ENCODE results near the gene TECR.

Gene TECR

DNA sequence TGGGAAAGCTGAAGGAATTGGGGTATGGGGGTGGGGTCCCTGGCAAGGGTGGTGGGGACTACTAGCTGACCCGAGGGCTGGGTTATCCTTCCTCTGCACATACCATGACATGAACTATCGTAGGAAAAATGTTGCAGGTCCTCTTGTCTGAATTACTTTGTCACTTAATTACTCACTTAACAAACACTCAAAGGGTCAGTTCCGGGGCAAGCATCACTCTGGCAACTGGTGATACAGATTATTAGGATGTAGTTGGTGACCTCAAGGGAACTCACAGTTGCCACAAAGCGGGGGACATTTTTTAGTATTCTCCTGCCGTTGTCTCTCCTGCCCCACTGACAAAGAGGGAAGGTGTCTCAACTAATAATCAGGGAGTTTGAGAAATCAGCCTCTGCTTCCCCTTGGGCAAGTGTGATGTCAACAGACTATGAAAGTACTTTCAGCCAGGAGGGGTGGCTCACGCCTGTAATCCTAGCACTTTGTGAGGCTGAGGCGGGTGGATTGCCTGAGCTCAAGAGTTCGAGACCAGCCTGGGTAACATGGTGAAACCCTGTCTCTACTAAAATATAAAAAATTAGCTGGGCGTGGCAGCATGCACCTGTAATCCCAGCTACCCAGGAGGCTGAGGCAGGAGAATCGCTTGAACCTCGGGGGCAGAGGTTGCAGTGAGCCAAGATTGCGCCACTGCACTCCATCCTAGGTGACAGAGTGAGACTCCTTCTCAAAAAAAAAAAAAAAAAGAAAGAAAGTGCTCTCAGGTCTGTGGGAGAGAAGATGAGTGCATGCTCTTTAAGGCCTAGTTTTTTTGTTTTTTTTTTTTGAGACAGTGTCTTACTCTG lies 21.5 kb upstream of the TECR start:
- in situ Hi-C loops (cut with HindIII; ENCODE audit: low pct_ligation_motif_present, low sequenced_read_pairs) = no loop called here
- TF ChIP-seq, protein P1, sequence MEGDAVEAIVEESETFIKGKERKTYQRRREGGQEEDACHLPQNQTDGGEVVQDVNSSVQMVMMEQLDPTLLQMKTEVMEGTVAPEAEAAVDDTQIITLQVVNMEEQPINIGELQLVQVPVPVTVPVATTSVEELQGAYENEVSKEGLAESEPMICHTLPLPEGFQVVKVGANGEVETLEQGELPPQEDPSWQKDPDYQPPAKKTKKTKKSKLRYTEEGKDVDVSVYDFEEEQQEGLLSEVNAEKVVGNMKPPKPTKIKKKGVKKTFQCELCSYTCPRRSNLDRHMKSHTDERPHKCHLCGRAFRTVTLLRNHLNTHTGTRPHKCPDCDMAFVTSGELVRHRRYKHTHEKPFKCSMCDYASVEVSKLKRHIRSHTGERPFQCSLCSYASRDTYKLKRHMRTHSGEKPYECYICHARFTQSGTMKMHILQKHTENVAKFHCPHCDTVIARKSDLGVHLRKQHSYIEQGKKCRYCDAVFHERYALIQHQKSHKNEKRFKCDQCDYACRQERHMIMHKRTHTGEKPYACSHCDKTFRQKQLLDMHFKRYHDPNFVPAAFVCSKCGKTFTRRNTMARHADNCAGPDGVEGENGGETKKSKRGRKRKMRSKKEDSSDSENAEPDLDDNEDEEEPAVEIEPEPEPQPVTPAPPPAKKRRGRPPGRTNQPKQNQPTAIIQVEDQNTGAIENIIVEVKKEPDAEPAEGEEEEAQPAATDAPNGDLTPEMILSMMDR (IDR thresholded peaks at IDR 0.05; ENCODE audit: low read depth, low read length, missing control alignments) = no peak
- no peaks in the 10 kb centered on the region for H3K27me3 ChIP-seq (replicated peaks)
- H3K4me3 ChIP-seq (ENCODE audit: low read depth, low read length) = no peak overlapping the region
- H3K27ac ChIP-seq = peak overlapping the region; percentile 93
- DNase-seq = peak; percentile 92
- no peaks in the 10 kb centered on the region for H3K36me3 ChIP-seq (replicated peaks)

DNA sequence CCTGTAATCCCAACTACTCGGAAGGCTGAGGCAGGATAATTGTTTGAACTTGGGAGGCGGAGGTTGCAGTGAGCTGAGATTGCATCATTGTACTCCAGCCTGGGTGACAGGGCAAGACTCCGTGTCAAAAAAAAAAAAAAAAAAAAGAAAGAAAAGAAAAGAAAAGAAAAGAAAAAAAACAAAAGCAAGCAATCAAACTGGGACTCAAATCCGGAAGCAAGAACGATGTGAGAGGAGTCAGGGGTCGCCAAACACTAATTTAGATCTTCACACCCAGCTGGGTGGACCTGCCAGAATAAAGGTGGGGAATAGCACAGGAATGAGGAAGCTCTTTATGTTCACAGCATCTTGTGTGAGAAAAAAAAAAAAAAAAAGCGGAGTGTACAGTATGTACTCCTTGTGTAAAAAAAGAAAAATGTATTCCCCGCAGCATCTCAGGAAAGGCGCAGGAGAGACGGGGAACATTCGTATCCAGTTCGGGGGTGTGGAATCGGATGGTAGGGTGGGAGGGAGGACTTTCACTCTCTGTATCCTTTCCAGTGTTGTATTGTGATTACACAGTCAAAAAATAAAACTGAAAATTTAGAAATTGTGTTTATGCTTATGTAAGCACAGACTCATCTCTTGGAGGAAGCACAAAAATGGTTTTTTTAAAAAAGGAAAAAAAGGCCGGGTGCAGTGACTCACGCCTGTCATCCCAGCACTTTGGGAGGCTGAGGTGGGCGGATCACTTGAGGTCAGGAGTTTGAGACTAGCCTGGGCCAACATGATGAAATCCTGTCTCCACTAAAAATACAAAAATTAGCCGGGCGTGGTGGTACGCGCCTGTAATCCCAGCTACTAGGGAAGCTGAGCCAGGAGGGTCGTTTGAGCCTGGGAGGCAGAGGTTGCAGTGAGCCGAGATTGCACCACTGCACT lies 18.8 kb upstream of the TECR start:
- TF ChIP-seq, protein P1 (IDR thresholded peaks at IDR 0.05; ENCODE audit: low read depth, low read length, missing control alignments) = no peak
- peak; percentile 88 for DNase-seq
- Histone ChIP-seq H3K4me3 (ENCODE audit: low read depth, low read length) (no peak overlapping the region), H3K27ac (peak overlapping the region; percentile 48), H3K36me3 (replicated peaks) (peaks cover 15% of the 10 kb centered on the region), H3K27me3 (replicated peaks) (no peaks in the 10 kb centered on the region)
- in situ Hi-C loops (cut with HindIII; ENCODE audit: low pct_ligation_motif_present, low sequenced_read_pairs) = no loop called here

DNA sequence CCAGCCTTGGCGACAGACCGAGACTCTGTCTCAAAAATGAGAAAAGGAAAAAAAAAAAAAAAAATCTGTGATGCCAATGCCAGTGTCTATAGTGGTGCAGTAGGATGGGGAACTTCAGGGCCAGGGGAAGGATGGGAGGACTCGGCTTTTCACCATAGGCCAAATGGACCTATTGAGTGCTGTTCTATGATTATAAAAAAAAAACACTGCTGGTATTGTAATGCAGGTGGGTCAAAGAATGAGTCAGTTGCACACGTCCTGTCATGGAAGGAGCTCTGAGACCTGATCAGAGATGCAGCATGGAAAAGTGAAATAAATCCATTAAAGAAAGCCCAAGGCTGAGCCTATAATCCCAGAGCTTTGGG lies 18.2 kb upstream of the TECR start:
- no peak overlapping the region for H3K4me3 ChIP-seq (ENCODE audit: low read depth, low read length)
- in situ Hi-C loops (cut with HindIII; ENCODE audit: low pct_ligation_motif_present, low sequenced_read_pairs) = no loop called here
- H3K27me3 ChIP-seq (replicated peaks) = no peaks in the 10 kb centered on the region
- peak overlapping the region; percentile 48 for H3K27ac ChIP-seq
- DNase-seq = no peak
- peaks cover 21% of the 10 kb centered on the region for H3K36me3 ChIP-seq (replicated peaks)
- TF ChIP-seq, protein P1 (IDR thresholded peaks at IDR 0.05; ENCODE audit: low read depth, low read length, missing control alignments) = no peak

DNA sequence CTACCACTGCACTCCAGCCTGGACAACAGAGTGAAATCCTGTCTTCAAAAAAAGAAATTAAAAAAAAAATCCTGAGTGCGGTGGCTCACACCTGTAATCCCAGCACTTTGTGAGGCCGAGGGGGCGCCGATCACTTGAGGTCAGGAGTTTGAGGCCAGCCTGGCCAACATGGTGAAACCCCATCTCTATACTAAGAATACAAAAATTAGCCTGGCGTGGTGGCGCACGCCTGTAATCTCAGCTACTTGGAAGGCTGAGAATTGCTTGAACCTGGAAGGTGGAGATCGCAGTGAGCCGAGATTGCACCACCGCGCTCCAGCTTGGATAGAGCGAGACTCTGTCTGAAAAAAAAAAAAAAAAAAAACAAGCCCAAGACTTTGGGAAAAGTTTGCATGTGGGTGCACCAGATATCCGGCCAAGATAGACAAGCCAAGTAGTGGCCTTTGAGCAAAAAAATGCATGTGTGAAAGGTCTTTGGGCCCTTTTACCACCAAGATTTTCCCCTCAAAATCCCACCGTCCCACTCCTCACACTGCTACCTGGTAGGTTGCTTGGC lies 16.9 kb upstream of the TECR start:
- Histone ChIP-seq H3K4me3 (ENCODE audit: low read depth, low read length) (no peak overlapping the region), H3K27ac (no peak overlapping the region), H3K36me3 (replicated peaks) (peaks cover 28% of the 10 kb centered on the region), H3K27me3 (replicated peaks) (no peaks in the 10 kb centered on the region)
- in situ Hi-C loops (cut with HindIII; ENCODE audit: low pct_ligation_motif_present, low sequenced_read_pairs) = no loop called here
- DNase-seq = no peak
- TF ChIP-seq, protein P1 (IDR thresholded peaks at IDR 0.05; ENCODE audit: low read depth, low read length, missing control alignments) = no peak

DNA sequence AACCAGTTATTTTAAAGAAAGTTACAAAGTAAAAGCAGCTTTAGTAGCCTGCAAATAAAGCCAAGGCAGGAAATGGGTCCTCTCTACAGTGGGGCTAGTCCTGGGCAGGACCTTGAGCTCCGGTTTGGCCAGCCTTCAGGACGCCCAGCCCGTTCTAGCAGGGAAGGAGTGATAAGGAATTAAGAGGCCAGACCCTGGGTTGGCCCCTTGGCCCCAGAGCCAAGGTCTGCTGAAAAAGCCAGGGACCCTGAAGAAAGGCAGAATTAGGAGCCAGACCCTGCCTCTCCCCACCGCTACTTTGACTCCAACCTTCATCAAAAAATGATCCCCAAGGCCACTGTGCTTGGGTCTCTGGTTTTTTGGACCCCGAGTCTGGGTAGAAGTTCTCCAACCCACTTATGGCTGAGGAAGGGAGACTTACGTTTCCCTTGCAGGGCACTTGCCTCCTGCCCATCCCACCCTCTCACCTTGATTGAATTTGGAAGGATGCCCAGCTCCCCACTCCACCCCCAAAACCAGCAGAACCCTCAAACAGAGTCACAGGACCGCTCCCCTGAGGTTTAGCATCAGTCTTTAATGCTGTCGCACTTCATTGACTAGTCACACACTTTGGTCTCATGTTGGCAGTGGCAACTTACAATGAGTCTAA lies 15.1 kb upstream of the TECR start:
- in situ Hi-C loops (cut with HindIII; ENCODE audit: low pct_ligation_motif_present, low sequenced_read_pairs) = no loop called here
- Histone ChIP-seq H3K36me3 (replicated peaks) (peaks cover 28% of the 10 kb centered on the region), H3K4me3 (ENCODE audit: low read depth, low read length) (no peak overlapping the region), H3K27me3 (replicated peaks) (no peaks in the 10 kb centered on the region), H3K27ac (no peak overlapping the region)
- no peak for DNase-seq
- TF ChIP-seq, protein P1 (IDR thresholded peaks at IDR 0.05; ENCODE audit: low read depth, low read length, missing control alignments) = no peak
